HFF-Myc (cell line): ENCODE measurements around the gene DCX.

Experiments
- DNase-seq: peaks from one replicate; pipeline ENCODE4 v3.0.0-alpha.2; 2011; ENCODE audit warnings: low read depth; ENCODE audit errors: extremely low read depth
- H3K4me3 ChIP-seq: replicated peaks from 2 replicates; pipeline ENCODE4 v1.5.1; 2011; ENCODE audit warnings: low read depth, mild to moderate bottlenecking, control low read depth, low read length
- TF ChIP-seq, protein P1 (sequence below): IDR thresholded peaks from 2 replicates; pipeline ENCODE4 v1.5.1; 2012; ENCODE audit warnings: mild to moderate bottlenecking, low read depth, low read length, control low read depth; ENCODE audit errors: missing control alignments

Gene DCX

DNA sequence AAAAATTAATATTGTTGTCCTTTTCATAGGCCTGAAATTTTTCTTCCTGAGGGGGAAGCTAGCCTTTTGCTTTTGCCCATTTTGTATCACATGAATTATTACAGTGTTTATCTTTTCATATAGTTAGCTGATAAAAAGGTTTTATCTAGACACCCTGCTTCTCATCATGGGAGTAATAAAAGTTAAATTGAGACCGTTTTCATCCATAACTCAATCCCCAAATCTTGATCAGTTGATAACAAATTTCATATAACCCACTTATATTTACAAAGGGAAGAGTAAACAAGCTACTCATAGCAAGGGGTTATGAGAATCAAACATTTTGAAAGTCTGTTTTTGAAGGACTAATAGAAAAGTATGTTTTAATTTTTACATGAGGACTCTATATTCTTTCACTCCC, 23.5 kb upstream of the DCX start:
- no peak overlapping the region for H3K4me3 ChIP-seq
- TF ChIP-seq, protein P1, sequence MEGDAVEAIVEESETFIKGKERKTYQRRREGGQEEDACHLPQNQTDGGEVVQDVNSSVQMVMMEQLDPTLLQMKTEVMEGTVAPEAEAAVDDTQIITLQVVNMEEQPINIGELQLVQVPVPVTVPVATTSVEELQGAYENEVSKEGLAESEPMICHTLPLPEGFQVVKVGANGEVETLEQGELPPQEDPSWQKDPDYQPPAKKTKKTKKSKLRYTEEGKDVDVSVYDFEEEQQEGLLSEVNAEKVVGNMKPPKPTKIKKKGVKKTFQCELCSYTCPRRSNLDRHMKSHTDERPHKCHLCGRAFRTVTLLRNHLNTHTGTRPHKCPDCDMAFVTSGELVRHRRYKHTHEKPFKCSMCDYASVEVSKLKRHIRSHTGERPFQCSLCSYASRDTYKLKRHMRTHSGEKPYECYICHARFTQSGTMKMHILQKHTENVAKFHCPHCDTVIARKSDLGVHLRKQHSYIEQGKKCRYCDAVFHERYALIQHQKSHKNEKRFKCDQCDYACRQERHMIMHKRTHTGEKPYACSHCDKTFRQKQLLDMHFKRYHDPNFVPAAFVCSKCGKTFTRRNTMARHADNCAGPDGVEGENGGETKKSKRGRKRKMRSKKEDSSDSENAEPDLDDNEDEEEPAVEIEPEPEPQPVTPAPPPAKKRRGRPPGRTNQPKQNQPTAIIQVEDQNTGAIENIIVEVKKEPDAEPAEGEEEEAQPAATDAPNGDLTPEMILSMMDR = no peak
- no peak for DNase-seq

DNA sequence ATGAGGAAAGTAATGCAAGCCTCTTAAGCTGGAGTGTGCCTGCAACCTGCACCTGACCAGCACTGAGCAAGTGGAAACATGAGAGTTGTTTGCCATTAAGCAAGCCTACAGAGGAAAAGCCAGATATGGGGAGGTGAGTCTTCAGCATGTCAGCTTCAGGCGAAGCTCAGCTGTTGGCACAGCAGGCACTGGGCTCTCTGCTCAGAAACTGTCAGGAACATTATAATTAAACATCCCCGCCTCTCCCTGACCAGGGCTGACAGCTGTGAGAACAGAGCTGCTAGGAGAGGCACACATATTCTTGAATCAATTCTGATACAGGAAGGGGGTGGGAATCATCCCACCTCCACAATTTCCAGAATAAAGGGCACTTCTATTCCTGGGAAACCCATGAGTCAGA, 19.0 kb upstream of the DCX start:
- TF ChIP-seq, protein P1 = no peak
- H3K4me3 ChIP-seq = no peak overlapping the region
- DNase-seq = no peak

DNA sequence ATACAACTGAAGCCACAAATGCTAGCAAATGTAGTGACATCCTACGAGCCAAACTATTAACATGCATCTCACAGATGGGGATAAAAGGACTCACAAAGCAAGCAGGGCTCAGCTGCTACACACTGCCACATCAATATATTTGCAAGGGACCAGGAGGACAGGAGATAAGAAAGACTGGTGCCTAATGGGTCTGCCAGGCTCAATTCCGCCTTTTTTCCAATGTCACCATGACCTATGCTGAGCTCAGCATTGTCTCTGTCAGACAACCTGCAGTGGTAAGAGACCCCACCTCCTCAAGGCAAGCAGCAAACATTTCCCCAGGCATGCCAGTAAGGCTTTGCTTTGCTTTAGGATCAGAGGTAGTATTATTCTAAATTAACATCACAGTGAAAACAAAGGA, 435 bp downstream of the DCX start:
- TF ChIP-seq, protein P1 = no peak
- no peak overlapping the region for H3K4me3 ChIP-seq
- DNase-seq = no peak

DNA sequence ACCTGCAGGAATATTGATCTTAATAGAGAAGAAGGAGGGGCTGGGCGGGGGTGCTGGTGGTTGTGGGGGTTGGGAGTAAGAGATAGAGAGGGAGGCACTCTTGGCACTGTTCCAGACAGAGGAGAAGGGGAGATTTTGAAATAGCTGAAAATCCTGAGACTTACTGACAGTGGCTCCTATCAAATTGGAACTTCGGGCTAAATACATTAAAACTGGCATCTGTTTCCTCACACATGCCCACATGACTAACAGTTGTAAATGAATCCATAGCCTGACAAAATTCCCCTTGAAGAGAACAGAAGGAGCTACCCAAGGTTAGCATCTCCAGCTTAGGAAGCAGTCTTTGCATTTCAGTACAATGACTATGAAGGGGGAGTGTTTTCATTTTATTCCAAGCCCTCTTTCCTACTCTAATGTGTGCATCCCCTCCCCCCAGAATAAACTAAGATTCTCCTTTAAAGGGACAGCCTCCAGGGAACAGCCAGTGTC, 1.4 kb downstream of the DCX start:
- TF ChIP-seq, protein P1 = no peak
- no peak overlapping the region for H3K4me3 ChIP-seq
- DNase-seq = no peak

DNA sequence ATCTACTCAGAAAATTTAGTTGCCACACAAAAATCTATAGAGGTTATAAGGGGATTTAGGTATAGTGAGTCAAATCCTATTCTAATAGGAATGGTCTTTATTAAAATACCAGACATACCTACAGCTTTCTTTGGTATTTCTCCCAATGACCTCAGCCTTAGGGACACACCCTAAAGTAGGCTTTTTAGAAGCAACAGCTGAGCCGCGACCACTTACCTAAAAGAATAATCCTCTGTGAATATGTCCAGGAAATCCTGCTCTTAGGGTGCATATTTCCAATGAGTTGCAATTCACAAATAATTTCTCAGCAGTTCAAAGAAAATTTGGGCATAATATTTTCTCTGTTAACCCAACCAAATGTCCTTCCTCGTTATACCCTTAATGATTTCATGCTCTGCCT, 2.7 kb downstream of the DCX start:
- TF ChIP-seq, protein P1 = no peak
- no peak overlapping the region for H3K4me3 ChIP-seq
- no peak for DNase-seq

DNA sequence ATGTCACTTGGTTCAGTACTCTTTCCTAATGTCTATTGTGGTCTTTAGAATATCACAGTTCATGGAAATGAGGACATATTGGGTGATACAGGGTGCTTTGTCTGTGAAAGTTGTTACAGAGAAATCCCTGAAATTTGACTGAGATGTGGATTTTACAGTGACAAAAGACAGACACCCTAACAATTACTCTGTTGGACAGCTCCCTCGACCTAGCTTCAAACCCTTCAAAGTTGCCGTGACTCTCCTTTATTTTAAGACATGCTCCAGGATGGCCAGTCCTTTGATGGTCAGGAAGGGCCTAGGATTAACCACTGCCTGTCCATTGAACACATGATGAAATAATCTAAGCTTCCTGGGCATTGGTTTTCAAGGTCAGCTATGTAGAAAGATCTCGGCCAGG, 4.0 kb downstream of the DCX start:
- no peak overlapping the region for H3K4me3 ChIP-seq
- DNase-seq = no peak
- TF ChIP-seq, protein P1 = no peak

DNA sequence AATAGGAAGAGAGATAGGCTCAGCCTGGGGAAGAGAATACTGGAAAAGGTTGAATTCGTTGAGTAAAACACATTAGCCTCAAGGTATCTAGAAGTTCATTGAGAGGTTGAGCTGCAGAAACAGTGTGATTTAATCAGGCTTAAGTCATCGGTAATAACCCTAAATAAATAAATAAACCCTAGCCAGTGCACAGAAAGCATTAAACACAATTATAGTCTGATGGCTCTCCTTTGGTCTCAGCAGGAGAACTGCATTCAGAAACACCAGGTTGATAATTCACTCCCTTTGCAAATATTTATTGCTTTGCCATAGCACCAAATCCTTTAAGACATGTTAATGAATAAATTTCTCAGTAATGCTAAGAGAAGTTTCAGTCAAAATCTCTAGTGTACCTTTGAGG, 9.6 kb downstream of the DCX start:
- DNase-seq = no peak
- H3K4me3 ChIP-seq = no peak overlapping the region
- TF ChIP-seq, protein P1 = no peak
